HG02852 (cell line): ENCODE measurements around the gene NOSIP.
"Not testable (repeated sequence)": the region's sequence is repeated elsewhere in the genome, so short reads cannot be mapped to it uniquely, and the experiment has no call there.

Experiments used
- ATAC-seq: cut with Tn5 transposase; IDR thresholded peaks from one replicate; pipeline ENCODE4 v1.9.1; 2021; ENCODE audit warnings: mild to moderate bottlenecking, moderate library complexity; ENCODE audit not compliant: unreplicated experiment

The NOSIP gene

GRCh38 chr19:49580264-49581006, at the start of gene NOSIP:
Gene NOSIP (minus strand): TSS chr19:49580556. CDS start chr19:49560691, 19,865 bp downstream.
- ATAC-seq, result peak; percentile 91

- no peak for ATAC-seq
Observed at GRCh38 chr19:49629659-49630058, 49.3 kb upstream of the NOSIP start.

- ATAC-seq, result no peak
Observed at GRCh38 chr19:49626226-49626625, 45.9 kb upstream of the NOSIP start.

- no peak for ATAC-seq
Observed at GRCh38 chr19:49624967-49625910, 44.9 kb upstream of the NOSIP start.

- ATAC-seq, result not testable (repeated sequence)
Observed at GRCh38 chr19:49617860-49618259, 37.5 kb upstream of the NOSIP start.

- ATAC-seq, result no peak
Observed at GRCh38 chr19:49616945-49617344, 36.6 kb upstream of the NOSIP start.

GRCh38 chr19:49616532-49616931, 36.2 kb upstream of the NOSIP start:
- no peak for ATAC-seq

GRCh38 chr19:49615861-49616260, 35.5 kb upstream of the NOSIP start:
- ATAC-seq, result no peak

- ATAC-seq, result no peak
Observed at GRCh38 chr19:49614096-49614833, 33.9 kb upstream of the NOSIP start.

GRCh38 chr19:49613374-49613773, 33.0 kb upstream of the NOSIP start:
- no peak for ATAC-seq

GRCh38 chr19:49609499-49610092, 29.2 kb upstream of the NOSIP start:
- no peak for ATAC-seq

GRCh38 chr19:49605605-49606004, 25.2 kb upstream of the NOSIP start:
- ATAC-seq, result no peak

GRCh38 chr19:49602806-49603205, 22.4 kb upstream of the NOSIP start:
- ATAC-seq, result no peak

GRCh38 chr19:49601482-49602038, 21.2 kb upstream of the NOSIP start:
- no peak for ATAC-seq

- no peak for ATAC-seq
Observed at GRCh38 chr19:49599378-49600295, 19.3 kb upstream of the NOSIP start.

- ATAC-seq, result no peak
Observed at GRCh38 chr19:49597703-49597974, 17.3 kb upstream of the NOSIP start.

- no peak for ATAC-seq
Observed at GRCh38 chr19:49596954-49597702, 16.8 kb upstream of the NOSIP start.

GRCh38 chr19:49596407-49596806, 16.1 kb upstream of the NOSIP start:
- no peak for ATAC-seq

GRCh38 chr19:49595819-49596404, 15.6 kb upstream of the NOSIP start:
- no peak for ATAC-seq
